Stimulated activated CD8-positive, alpha-beta memory T cell treated with anti-CD3 and anti-CD28 coated beads, Interleukin-2, amount 100 ng/mL, for 1 hour (primary cell): ENCODE measurements around the gene PNPO.

Experiments
- DNase-seq, 2 donors: peaks; one replicate each; pipeline ENCODE4 v3.0.0-alpha.2; 2020; ENCODE audit warnings: low read depth in 2 of 2

Gene PNPO

GRCh38 chr17:47949946-47950345 lies 8.6 kb downstream of the PNPO start:
- no peak for DNase-seq

GRCh38 chr17:47950448-47950847 lies 9.1 kb downstream of the PNPO start:
- no peak for DNase-seq

GRCh38 chr17:47952171-47953021 lies 11.0 kb downstream of the PNPO start:
- no peak for DNase-seq

GRCh38 chr17:47953909-47954308 lies 12.5 kb downstream of the PNPO start:
- no peak for DNase-seq

GRCh38 chr17:47955497-47956461 lies 14.4 kb downstream of the PNPO start:
- no peak for DNase-seq

- DNase-seq, result no peak
Observed at GRCh38 chr17:47956791-47957590, 15.6 kb downstream of the PNPO start.

- no peak for DNase-seq
Observed at GRCh38 chr17:47957591-47958490, 16.5 kb downstream of the PNPO start, which contains the start of gene PRR15L. TSS of gene PRR15L (minus strand) at chr17:47957883. CDS start at chr17:47953234, 4,649 bp downstream.

- no peak for DNase-seq
Observed at GRCh38 chr17:47959825-47960655, 18.7 kb downstream of the PNPO start.

GRCh38 chr17:47961406-47961805 lies 20.0 kb downstream of the PNPO start:
- DNase-seq, result no peak

- DNase-seq, result no peak
Observed at GRCh38 chr17:47962901-47963300, 21.5 kb downstream of the PNPO start.

GRCh38 chr17:47964856-47965255 lies 23.5 kb downstream of the PNPO start:
- no peak for DNase-seq

- no peak for DNase-seq
Observed at GRCh38 chr17:47966079-47966519, 24.7 kb downstream of the PNPO start.

GRCh38 chr17:47967607-47968252 lies 26.4 kb downstream of the PNPO start:
- DNase-seq, result no peak

- DNase-seq, result no peak
Observed at GRCh38 chr17:47968836-47969235, 27.5 kb downstream of the PNPO start.

- DNase-seq, result no peak
Observed at GRCh38 chr17:47969930-47970724, 28.8 kb downstream of the PNPO start.

GRCh38 chr17:47970725-47971499 lies 29.5 kb downstream of the PNPO start, which contains the start of gene CDK5RAP3:
TSS of gene CDK5RAP3 (plus strand) at chr17:47971113. CDS start at chr17:47971147, 34 bp downstream.
- DNase-seq, result peak; percentile 96 to 97

GRCh38 chr17:47973541-47973940 lies 32.2 kb downstream of the PNPO start:
- no peak for DNase-seq
